Fibroblast of lung (primary cell): ENCODE data around the gene DCHS2. TPM values are rescaled to one million over a fixed set of nuclear protein-coding genes. Genes with fewer than 3 reads are reported as not detected.

ENCODE experiments used
- DNase-seq, 2 donors: peaks; one replicate each; pipeline versions ENCODE4 v3.0.0 to v3.0.0-alpha.2; 2010; ENCODE audit warnings: low read depth in 2 of 2
- H2AFZ ChIP-seq: 2 replicates; pipeline ENCODE4 v1.5.1; 2012; ENCODE audit warnings: low read length, control low read depth, inconsistent platforms
- H3K27ac ChIP-seq: 2 replicates; pipeline ENCODE4 v1.5.1; 2011; ENCODE audit warnings: low read length, control low read depth; ENCODE audit not compliant: insufficient read depth
- H3K27me3 ChIP-seq: 2 replicates; pipeline ENCODE4 v1.5.1; 2011; ENCODE audit warnings: mild to moderate bottlenecking, low read length; ENCODE audit not compliant: control insufficient read depth, insufficient read depth
- H3K36me3 ChIP-seq: 2 replicates; pipeline ENCODE4 v1.5.1; 2011; ENCODE audit warnings: low read length; ENCODE audit not compliant: control insufficient read depth, insufficient read depth
- H3K4me1 ChIP-seq: 2 replicates; pipeline ENCODE4 v1.5.1; 2011; ENCODE audit warnings: low read length; ENCODE audit not compliant: control insufficient read depth, insufficient read depth; ENCODE audit errors: extremely low read depth
- H3K4me2 ChIP-seq: 2 replicates; pipeline ENCODE4 v1.5.1; 2011; ENCODE audit warnings: low read length, control low read depth; ENCODE audit not compliant: insufficient read depth; ENCODE audit errors: extremely low read depth
- H3K4me3 ChIP-seq, 4 experiments: fragments of 200-600 bp in 1 of 4; sonication (generic) in 1 of 4; replicated peaks in 1 of 4; 2 replicates each; pipeline ENCODE4 v1.5.1; 2011 to 2016; ENCODE audit warnings: low read length in 4 of 4, low read depth in 3 of 4, mild to moderate bottlenecking in 3 of 4, control low read depth in 2 of 4, inconsistent platforms in 1 of 4, mixed read lengths in 1 of 4; ENCODE audit not compliant: insufficient read depth in 1 of 4; ENCODE audit errors: control extremely low read depth in 1 of 4
- H3K79me2 ChIP-seq: 2 replicates; pipeline ENCODE4 v1.5.1; 2012; ENCODE audit warnings: mild to moderate bottlenecking, low read length, inconsistent platforms; ENCODE audit not compliant: control insufficient read depth, insufficient read depth
- H3K9ac ChIP-seq: 2 replicates; pipeline ENCODE4 v1.5.1; 2011; ENCODE audit warnings: mild to moderate bottlenecking, low read length, control low read depth; ENCODE audit not compliant: insufficient read depth
- H3K9me3 ChIP-seq: 2 replicates; pipeline ENCODE4 v1.5.1; 2012; ENCODE audit warnings: low read depth, low read length; ENCODE audit not compliant: control insufficient read depth, insufficient read depth
- H4K20me1 ChIP-seq: 2 replicates; pipeline ENCODE4 v1.5.1; 2011; ENCODE audit warnings: low read length; ENCODE audit not compliant: control insufficient read depth, insufficient read depth; ENCODE audit errors: extremely low read depth
- CTCF ChIP-seq, 2 donors: IDR thresholded peaks in 1 of 2; conservative IDR thresholded peaks in 1 of 2; 1 replicate in 1 of 2; 2 replicates in 1 of 2; pipeline ENCODE4 v1.5.1; 2011 to 2012; ENCODE audit warnings: low read length in 2 of 2, control low read depth in 1 of 2, inconsistent platforms in 1 of 2, low read depth in 1 of 2, mild to moderate bottlenecking in 1 of 2
- EZH2 ChIP-seq: IDR thresholded peaks from 2 replicates; pipeline ENCODE4 v1.5.1; 2012; ENCODE audit warnings: low read length, control low read depth, mild to moderate bottlenecking; ENCODE audit errors: missing control alignments
- polyA plus RNA-seq, 2 donors: library from polyadenylated mRNA; depleted of rRNA in 1 of 2; stranded (reverse) in 1 of 2; unstranded in 1 of 2; fragments of >200 nt; gene quantifications; 2 replicates each; pipeline ENCODE4 v1.2.1, GENCODE V29; 2011 to 2012; ENCODE audit warnings: missing spikeins in 1 of 2
- total RNA-seq: library from RNA; depleted of rRNA; stranded (reverse); fragments of >200 nt; gene quantifications from 2 replicates; pipeline ENCODE4 v1.2.1, GENCODE V29; 2014

DCHS2 gene
- total and polyA plus RNA-seq, 2 donors (not counting 1 experiment from before 2014, with no cell fraction given) = not detected

GRCh38 chr4:154492288-154492687 is 689 bp upstream of the DCHS2 start:
- Histone ChIP-seq H3K4me3 (peak overlapping the region in 1 of 4 experiments; percentile 11), H3K9me3 (no peaks in the 10 kb centered on the region), H3K36me3 (no peaks in the 10 kb centered on the region), H4K20me1 (no peaks in the 10 kb centered on the region), H3K4me2 (no peak overlapping the region), H3K4me1 (no peaks in the 10 kb centered on the region), H2AFZ (no peak overlapping the region), H3K27ac (no peak overlapping the region), H3K27me3 (peaks cover 8% of the 10 kb centered on the region), H3K79me2 (no peaks in the 10 kb centered on the region), H3K9ac (no peak overlapping the region)
- DNase-seq = no peak
- TF ChIP-seq EZH2 (no peak), CTCF (conservative IDR thresholded peaks at IDR 0.05 in 1 of 2, IDR thresholded peaks at IDR 0.05 in 1 of 2; ENCODE audit: low read depth in 1 of 2, low read length in 2 of 2) (no peak)

GRCh38 chr4:154490583-154491340 is 837 bp downstream of the DCHS2 start:
- Histone ChIP-seq H3K27ac (no peak overlapping the region), H3K9me3 (no peaks in the 10 kb centered on the region), H3K27me3 (peaks cover 8% of the 10 kb centered on the region), H3K9ac (no peak overlapping the region), H3K4me3 (peak overlapping the region in 2 of 4 experiments; percentile 19 to 36), H4K20me1 (no peaks in the 10 kb centered on the region), H3K4me1 (no peaks in the 10 kb centered on the region), H3K4me2 (peak overlapping the region; percentile 62), H3K36me3 (no peaks in the 10 kb centered on the region), H2AFZ (peak overlapping the region; percentile 9), H3K79me2 (no peaks in the 10 kb centered on the region)
- DNase-seq = no peak
- no peak for TF ChIP-seq CTCF (conservative IDR thresholded peaks at IDR 0.05 in 1 of 2, IDR thresholded peaks at IDR 0.05 in 1 of 2; ENCODE audit: low read depth in 1 of 2, low read length in 2 of 2)
- TF ChIP-seq EZH2 = peak; percentile 80

- H3K27ac ChIP-seq = no peak overlapping the region
- no peak overlapping the region for H3K4me2 ChIP-seq
- H3K36me3 ChIP-seq = no peaks in the 10 kb centered on the region
- H2AFZ ChIP-seq = no peak overlapping the region
- H3K9me3 ChIP-seq = no peaks in the 10 kb centered on the region
- no peak for DNase-seq
- no peak overlapping the region for H3K4me3 ChIP-seq
- H3K27me3 ChIP-seq = peaks cover 8% of the 10 kb centered on the region
- H3K79me2 ChIP-seq = no peaks in the 10 kb centered on the region
- no peaks in the 10 kb centered on the region for H4K20me1 ChIP-seq
- no peaks in the 10 kb centered on the region for H3K4me1 ChIP-seq
- no peak overlapping the region for H3K9ac ChIP-seq
- TF ChIP-seq CTCF (conservative IDR thresholded peaks at IDR 0.05 in 1 of 2, IDR thresholded peaks at IDR 0.05 in 1 of 2; ENCODE audit: low read depth in 1 of 2, low read length in 2 of 2) = no peak
- TF ChIP-seq EZH2 = no peak
Measured at GRCh38 chr4:154490234-154490582, 1.4 kb downstream of the DCHS2 start.
